H9 (cell line): ENCODE measurements around the gene OR2H2. TPM values are rescaled to one million over a fixed set of nuclear protein-coding genes. Genes with fewer than 3 reads are reported as not detected.

ENCODE experiments used
- DNase-seq: peaks from one replicate; pipeline ENCODE4 v3.0.0-alpha.2; 2017
- H2AFZ ChIP-seq: one replicate; pipeline ENCODE4 v1.6.1; 2013; ENCODE audit warnings: mild to moderate bottlenecking, low read length, control low read depth, moderate library complexity
- H2AK5ac ChIP-seq: 2 replicates; pipeline ENCODE4 v1.6.1; 2013; ENCODE audit warnings: low read length, control low read depth, mixed read lengths; ENCODE audit not compliant: insufficient read length
- H2BK120ac ChIP-seq: one replicate; pipeline ENCODE4 v1.6.1; 2013; ENCODE audit warnings: low read depth, mild to moderate bottlenecking, low read length, control low read depth, inconsistent platforms; ENCODE audit not compliant: poor library complexity, severe bottlenecking
- H2BK12ac ChIP-seq: 2 replicates; pipeline ENCODE4 v1.6.1; 2013; ENCODE audit warnings: low read length, control low read depth, mixed read lengths, low read depth; ENCODE audit not compliant: insufficient read length
- H2BK15ac ChIP-seq: 2 replicates; pipeline ENCODE4 v1.6.1; 2013; ENCODE audit warnings: low read depth, low read length, control low read depth
- H2BK20ac ChIP-seq: one replicate; pipeline ENCODE4 v1.6.1; 2013; ENCODE audit warnings: low read depth, mild to moderate bottlenecking, low read length, control low read depth, inconsistent platforms; ENCODE audit not compliant: poor library complexity, severe bottlenecking
- H2BK5ac ChIP-seq: 2 replicates; pipeline ENCODE4 v1.6.1; 2013; ENCODE audit warnings: low read length, control low read depth, mixed read lengths; ENCODE audit not compliant: insufficient read length
- H3K14ac ChIP-seq: 2 replicates; pipeline ENCODE4 v1.6.1; 2013; ENCODE audit warnings: low read length, control low read depth; ENCODE audit not compliant: insufficient read depth
- H3K18ac ChIP-seq: 2 replicates; pipeline ENCODE4 v1.6.1; 2013; ENCODE audit warnings: low read depth, mild to moderate bottlenecking, mixed read lengths, low read length, control low read depth; ENCODE audit not compliant: insufficient read length
- H3K23ac ChIP-seq: 2 replicates; pipeline ENCODE4 v1.6.1; 2013; ENCODE audit warnings: low read length, control low read depth, mixed read lengths, low read depth; ENCODE audit not compliant: insufficient read length
- H3K23me2 ChIP-seq: 2 replicates; pipeline ENCODE4 v1.6.1; 2013; ENCODE audit warnings: low read depth, mild to moderate bottlenecking, mixed read lengths, low read length, control low read depth; ENCODE audit not compliant: insufficient read length, poor library complexity, severe bottlenecking
- H3K27ac ChIP-seq: 2 replicates; pipeline ENCODE4 v1.5.1; 2013; ENCODE audit warnings: low read length, control low read depth, mixed read lengths, low read depth; ENCODE audit not compliant: insufficient read length
- H3K27me3 ChIP-seq: 2 replicates; pipeline ENCODE4 v1.6.1; 2013; ENCODE audit warnings: low read length, control low read depth, inconsistent platforms; ENCODE audit not compliant: insufficient read depth
- H3K4ac ChIP-seq: 2 replicates; pipeline ENCODE4 v1.6.1; 2013; ENCODE audit warnings: low read depth, mild to moderate bottlenecking, control low read depth, inconsistent platforms, low read length, moderate library complexity
- H3K4me1 ChIP-seq: 2 replicates; pipeline ENCODE4 v1.6.1; 2013; ENCODE audit warnings: low read length, control low read depth, inconsistent platforms; ENCODE audit not compliant: insufficient read depth
- H3K4me2 ChIP-seq: 2 replicates; pipeline ENCODE4 v1.6.1; 2013; ENCODE audit warnings: low read length, control low read depth, mixed read lengths; ENCODE audit not compliant: insufficient read length, insufficient read depth
- H3K56ac ChIP-seq: 2 replicates; pipeline ENCODE4 v1.6.1; 2013; ENCODE audit warnings: low read depth, mild to moderate bottlenecking, mixed read lengths, low read length, control low read depth; ENCODE audit not compliant: insufficient read length
- H3K79me1 ChIP-seq: 2 replicates; pipeline ENCODE4 v1.6.1; 2013; ENCODE audit warnings: low read depth, mild to moderate bottlenecking, moderate library complexity, low read length, control low read depth, inconsistent platforms; ENCODE audit not compliant: insufficient read depth, poor library complexity, severe bottlenecking
- H3K79me2 ChIP-seq: 2 replicates; pipeline ENCODE4 v1.6.1; 2013; ENCODE audit warnings: low read length, control low read depth, inconsistent platforms; ENCODE audit not compliant: insufficient read depth
- H3K9ac ChIP-seq: 2 replicates; pipeline ENCODE4 v1.6.1; 2013; ENCODE audit warnings: low read length, control low read depth, mixed read lengths; ENCODE audit not compliant: insufficient read length; ENCODE audit errors: extremely low read depth
- H3K9me3 ChIP-seq: one replicate; pipeline ENCODE4 v1.6.1; 2013; ENCODE audit warnings: low read depth, low read length, inconsistent platforms; ENCODE audit not compliant: control insufficient read depth
- H3T11ph ChIP-seq: one replicate; pipeline ENCODE4 v1.6.1; 2013; ENCODE audit warnings: mild to moderate bottlenecking, low read length, control low read depth, inconsistent platforms
- H4K20me1 ChIP-seq: one replicate; pipeline ENCODE4 v1.6.1; 2013; ENCODE audit not compliant: control insufficient read depth, insufficient read length, insufficient read depth
- H4K5ac ChIP-seq: 2 replicates; pipeline ENCODE4 v1.6.1; 2013; ENCODE audit warnings: low read depth, mild to moderate bottlenecking, mixed read lengths, low read length, control low read depth; ENCODE audit not compliant: insufficient read length
- H4K8ac ChIP-seq: replicated peaks from 2 replicates; pipeline ENCODE4 v1.6.1; 2013; ENCODE audit warnings: low read length, control low read depth, mixed read lengths, low read depth; ENCODE audit not compliant: insufficient read length
- H4K91ac ChIP-seq: 2 replicates; pipeline ENCODE4 v1.6.1; 2013; ENCODE audit warnings: low read depth, mild to moderate bottlenecking, moderate library complexity, mixed read lengths, low read length, control low read depth; ENCODE audit not compliant: insufficient read length
- H3K27ac Mint-ChIP-seq, 3 experiments: 2 replicates in 2 of 3; 3 replicates in 1 of 3; pipeline ENCODE4 v1.8.0; 2020 to 2021; ENCODE audit warnings: mixed read lengths in 3 of 3, mild to moderate bottlenecking in 1 of 3, moderate library complexity in 1 of 3
- H3K27me3 Mint-ChIP-seq: 2 replicates; pipeline ENCODE4 v1.8.0; 2021; ENCODE audit warnings: low read depth, mild to moderate bottlenecking, moderate library complexity, mixed read lengths
- H3K36me3 Mint-ChIP-seq, 3 experiments: 2 replicates in 2 of 3; 3 replicates in 1 of 3; pipeline ENCODE4 v1.8.0; 2020 to 2021; ENCODE audit warnings: low read depth in 3 of 3, mixed read lengths in 3 of 3; ENCODE audit not compliant: insufficient read depth in 1 of 3
- H3K4me1 Mint-ChIP-seq, 2 experiments: 2 replicates each; pipeline ENCODE4 v1.8.0; 2020; ENCODE audit warnings: mixed read lengths in 2 of 2
- H3K4me3 Mint-ChIP-seq, 2 experiments: 2 replicates in 1 of 2; 3 replicates in 1 of 2; pipeline ENCODE4 v1.8.0; 2020 to 2021; ENCODE audit warnings: mild to moderate bottlenecking in 2 of 2, mixed read lengths in 2 of 2, moderate library complexity in 1 of 2
- H3K9me3 Mint-ChIP-seq, 2 experiments: 2 replicates in 1 of 2; 3 replicates in 1 of 2; pipeline ENCODE4 v1.8.0; 2020; ENCODE audit warnings: mild to moderate bottlenecking in 2 of 2, mixed read lengths in 2 of 2, moderate library complexity in 1 of 2
- CTCF ChIP-seq: fragments of 200-600 bp; sonication (generic); conservative IDR thresholded peaks from 3 replicates; pipeline ENCODE4 v1.8.0; 2021; ENCODE audit warnings: antibody characterized with exemption, mild to moderate bottlenecking
- WGBS: extraction: QIAGEN DNeasy Blood & Tissue Kit; methylation state at CpG from one replicate; pipeline ENCODE4 v1.1.7; 2013; ENCODE audit warnings: missing lambda C conversion rate, low lambda C conversion rate, mixed read lengths; ENCODE audit not compliant: insufficient read length; ENCODE audit errors: extremely low coverage; 5-methylcytosine and 5-hydroxymethylcytosine counted together
- total RNA-seq: library from RNA; stranded (reverse); gene quantifications from 2 replicates; pipeline ENCODE4 v1.2.1, GENCODE V29; 2021

OR2H2 gene
- total RNA-seq, 1 experiment from 2014 or later: not detected

GRCh38 chr6:29591677-29592076 lies 6.8 kb downstream of the OR2H2 start:
- H3K79me1 ChIP-seq: no peaks in the 10 kb centered on the region
- H4K8ac ChIP-seq: no peak overlapping the region
- no peak overlapping the region for H3K4me2 ChIP-seq
- Mint-ChIP-seq H3K4me3 (no peak overlapping the region), H3K4me1 (peaks cover 13 to 19% of the 10 kb centered on the region in 2 experiments), H3K27ac (no peak overlapping the region), H3K27me3 (no peaks in the 10 kb centered on the region; the same call in 1 of the 2 replicates), H3K36me3 (peaks cover 3 to 5% (median 5%) of the 10 kb centered on the region in 3 experiments; a peak in 5 of 7 replicates), H3K9me3 (no peaks in the 10 kb centered on the region; a peak in 1 of 5 replicates)
- no peak overlapping the region for H3K18ac ChIP-seq
- H2BK12ac ChIP-seq: no peak overlapping the region
- no peaks in the 10 kb centered on the region for H4K20me1 ChIP-seq
- no peak overlapping the region for H2BK120ac ChIP-seq
- H2BK20ac ChIP-seq: no peak overlapping the region
- no peak overlapping the region for H4K91ac ChIP-seq
- no peak overlapping the region for H2BK5ac ChIP-seq
- DNase-seq: no peak
- H3K56ac ChIP-seq: no peak overlapping the region
- H3K79me2 ChIP-seq: no peaks in the 10 kb centered on the region
- no peak overlapping the region for H2AK5ac ChIP-seq
- no peaks in the 10 kb centered on the region for H3K23me2 ChIP-seq
- H3K4me1 ChIP-seq: 0 out of 2 replicates have a peak, but pooled peaks cover 3% of the 10 kb centered on the region
- H3K9me3 ChIP-seq: no peaks in the 10 kb centered on the region
- TF ChIP-seq CTCF: no peak
- no CpG with 5 or more reads among the region's 2 CpGs for WGBS
- H4K5ac ChIP-seq: no peak overlapping the region
- H3K4ac ChIP-seq: no peak overlapping the region
- no peak overlapping the region for H2AFZ ChIP-seq
- no peaks in the 10 kb centered on the region for H3K27me3 ChIP-seq
- H3K9ac ChIP-seq: no peak overlapping the region
- H2BK15ac ChIP-seq: no peak overlapping the region
- H3K14ac ChIP-seq: no peak overlapping the region
- no peak overlapping the region for H3K27ac ChIP-seq
- no peak overlapping the region for H3K23ac ChIP-seq
- H3T11ph ChIP-seq: no peak overlapping the region
